HS-27A (cell line): Measurements from ENCODE around the gene HPRT1.
"Not testable (repeated sequence)": the region's sequence is repeated elsewhere in the genome, so short reads cannot be mapped to it uniquely, and the experiment has no call there.

Source experiments
- DNase-seq: peaks from one replicate; pipeline ENCODE4 v3.0.0-alpha.2; 2012; ENCODE audit warnings: low read depth, missing footprints

HPRT1 gene, protein sequence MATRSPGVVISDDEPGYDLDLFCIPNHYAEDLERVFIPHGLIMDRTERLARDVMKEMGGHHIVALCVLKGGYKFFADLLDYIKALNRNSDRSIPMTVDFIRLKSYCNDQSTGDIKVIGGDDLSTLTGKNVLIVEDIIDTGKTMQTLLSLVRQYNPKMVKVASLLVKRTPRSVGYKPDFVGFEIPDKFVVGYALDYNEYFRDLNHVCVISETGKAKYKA

DNA sequence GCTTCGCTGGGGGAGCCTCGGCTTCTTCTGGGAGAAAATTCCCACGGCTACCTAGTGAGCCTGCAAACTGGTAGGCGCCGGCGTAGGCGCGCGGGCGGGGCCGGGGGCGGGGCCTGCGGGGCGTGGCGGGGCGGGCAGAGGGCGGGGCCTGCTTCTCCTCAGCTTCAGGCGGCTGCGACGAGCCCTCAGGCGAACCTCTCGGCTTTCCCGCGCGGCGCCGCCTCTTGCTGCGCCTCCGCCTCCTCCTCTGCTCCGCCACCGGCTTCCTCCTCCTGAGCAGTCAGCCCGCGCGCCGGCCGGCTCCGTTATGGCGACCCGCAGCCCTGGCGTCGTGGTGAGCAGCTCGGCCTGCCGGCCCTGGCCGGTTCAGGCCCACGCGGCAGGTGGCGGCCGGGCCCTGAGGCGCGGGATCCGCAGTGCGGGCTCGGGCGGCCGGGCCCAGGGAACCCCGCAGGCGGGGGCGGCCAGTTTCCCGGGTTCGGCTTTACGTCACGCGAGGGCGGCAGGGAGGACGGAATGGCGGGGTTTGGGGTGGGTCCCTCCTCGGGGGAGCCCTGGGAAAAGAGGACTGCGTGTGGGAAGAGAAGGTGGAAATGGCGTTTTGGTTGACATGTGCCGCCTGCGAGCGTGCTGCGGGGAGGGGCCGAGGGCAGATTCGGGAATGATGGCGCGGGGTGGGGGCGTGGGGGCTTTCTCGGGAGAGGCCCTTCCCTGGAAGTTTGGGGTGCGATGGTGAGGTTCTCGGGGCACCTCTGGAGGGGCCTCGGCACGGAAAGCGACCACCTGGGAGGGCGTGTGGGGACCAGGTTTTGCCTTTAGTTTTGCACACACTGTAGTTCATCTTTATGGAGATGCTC lies at the start of gene HPRT1:
Gene HPRT1 (plus strand): TSS at position 161 of the 857 bp plus-strand sequence. CDS start 147 bp downstream, at position 308.
- no peak for DNase-seq

DNA sequence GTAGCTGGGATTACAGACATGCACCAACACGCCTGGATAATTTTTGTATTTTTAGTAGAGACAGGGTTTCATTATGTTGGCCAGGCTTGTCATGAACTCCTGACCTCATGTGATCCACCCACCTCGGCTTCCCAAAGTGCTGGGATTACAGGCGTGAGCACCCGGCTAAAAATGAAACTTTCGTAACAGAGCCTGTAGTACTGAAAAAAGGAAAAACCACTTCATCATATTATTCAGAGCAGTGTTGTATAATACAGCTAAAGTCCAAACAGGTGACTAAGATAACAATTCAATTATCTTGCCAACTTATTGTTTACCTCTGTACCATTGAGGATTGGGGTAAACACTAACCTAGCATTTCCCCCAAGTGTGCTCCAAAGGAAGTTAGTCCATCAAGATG lies 43.9 kb upstream of the HPRT1 start:
- DNase-seq = no peak

DNA sequence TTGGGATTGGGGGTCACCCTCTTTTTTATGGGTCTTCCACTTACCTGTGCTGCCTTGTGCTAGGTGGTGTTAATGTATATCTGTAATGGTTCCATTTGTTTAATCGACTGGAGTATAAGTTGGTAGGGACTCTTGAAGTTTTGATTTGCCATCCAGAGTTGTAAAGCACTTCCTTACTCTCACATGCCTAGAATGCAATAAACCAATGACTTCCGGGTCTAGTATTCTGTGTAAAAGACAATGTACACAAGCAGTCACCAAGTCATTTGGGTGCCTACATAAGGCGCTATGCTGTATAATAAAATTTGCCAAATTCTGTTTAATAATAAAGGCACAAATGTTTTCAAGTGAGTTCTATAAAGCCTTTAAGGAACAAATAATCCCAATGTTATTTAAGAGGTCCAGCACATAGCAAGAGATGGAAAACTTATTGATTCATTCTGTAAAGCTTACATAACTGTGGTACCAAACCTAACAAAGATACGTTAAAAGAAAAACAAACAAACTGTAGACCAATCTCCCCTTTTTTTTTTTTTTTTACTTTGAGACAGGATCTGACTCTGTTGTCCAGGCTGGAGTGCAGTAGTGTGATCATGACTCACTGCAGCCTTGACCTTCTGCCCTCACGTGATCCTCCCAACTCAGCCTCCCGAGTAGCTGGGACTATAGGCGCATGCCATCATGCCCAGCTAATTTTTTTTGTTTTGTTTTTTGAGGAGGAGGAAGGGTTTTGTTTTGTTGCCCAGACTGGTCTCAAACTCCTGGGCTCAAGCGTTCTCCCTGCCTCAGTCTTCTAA lies 41.5 kb upstream of the HPRT1 start:
- no peak for DNase-seq

DNA sequence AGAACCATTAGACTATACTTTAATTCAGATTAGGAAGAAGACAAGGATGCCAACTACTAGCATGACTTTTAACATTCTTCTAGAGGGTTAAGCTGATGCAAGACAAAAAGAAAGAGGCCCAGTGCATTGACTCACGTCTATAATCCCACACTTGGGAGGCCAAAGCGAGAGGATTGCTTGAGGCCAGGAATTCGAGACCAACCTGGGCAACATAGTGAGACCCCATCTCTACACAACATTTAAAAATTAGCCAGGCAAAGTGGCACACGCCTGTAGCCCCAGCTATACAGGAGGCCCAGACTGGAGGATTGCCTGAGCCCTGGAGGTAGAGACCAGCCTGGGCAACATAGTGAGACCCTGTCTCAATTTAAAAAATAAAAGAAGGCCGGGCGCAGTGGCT lies 40.2 kb upstream of the HPRT1 start:
- DNase-seq = no peak

DNA sequence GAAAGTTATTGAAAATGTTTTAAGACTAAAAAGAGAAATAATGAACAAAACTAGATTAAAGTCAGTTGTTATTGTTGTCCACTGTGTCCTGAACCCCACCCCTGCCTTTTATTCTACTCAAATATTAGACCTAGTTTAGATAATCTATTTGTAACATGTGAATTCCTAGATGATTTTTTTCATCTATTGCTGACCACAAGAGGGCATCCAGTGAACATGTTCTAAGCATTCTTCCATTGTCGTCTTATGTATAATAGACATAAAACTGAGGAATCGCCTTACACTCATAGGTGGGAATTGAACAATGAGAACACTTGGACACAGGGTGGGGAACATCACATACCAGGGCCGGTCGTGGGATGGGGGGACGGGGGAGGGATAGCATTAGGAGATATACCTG lies 36.4 kb upstream of the HPRT1 start:
- DNase-seq = no peak

DNA sequence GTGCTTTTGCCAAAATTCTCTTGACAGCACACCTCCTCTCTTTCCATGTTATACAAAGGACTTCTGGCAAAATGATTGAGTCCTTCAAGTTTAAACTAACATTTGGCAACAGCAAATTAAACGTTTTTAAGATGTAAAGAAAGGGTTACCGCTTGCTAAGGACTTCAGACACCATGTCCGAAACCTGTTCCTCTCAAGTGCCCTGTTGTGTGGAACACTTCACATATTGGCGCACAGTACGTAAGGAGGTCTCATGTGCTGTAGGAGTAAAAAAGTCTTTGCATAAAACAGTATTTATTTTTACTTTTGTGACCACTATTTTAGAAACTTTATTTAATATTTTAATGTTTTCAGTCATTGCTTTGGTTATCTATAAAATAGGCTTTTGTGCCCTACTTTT lies 33.7 kb upstream of the HPRT1 start:
- DNase-seq = no peak

DNA sequence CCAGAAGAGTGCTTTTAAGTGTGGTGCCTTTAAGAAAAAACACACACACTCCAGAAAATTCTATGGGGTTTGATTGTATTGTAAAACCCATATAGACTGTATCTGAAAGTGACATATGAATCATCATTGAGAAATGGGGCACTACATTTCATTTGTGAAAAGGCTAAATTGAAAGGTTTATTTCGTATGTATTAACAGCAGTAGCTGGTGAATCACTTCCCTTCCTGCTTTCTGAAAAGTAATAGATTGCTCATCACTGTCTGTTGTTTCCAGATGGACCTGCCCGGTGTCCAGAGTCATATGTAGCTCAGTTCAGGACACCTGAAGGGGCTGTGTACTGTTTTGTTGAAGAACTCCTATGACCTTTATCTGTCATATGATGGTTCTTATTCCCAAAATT lies 28.1 kb upstream of the HPRT1 start:
- no peak for DNase-seq

DNA sequence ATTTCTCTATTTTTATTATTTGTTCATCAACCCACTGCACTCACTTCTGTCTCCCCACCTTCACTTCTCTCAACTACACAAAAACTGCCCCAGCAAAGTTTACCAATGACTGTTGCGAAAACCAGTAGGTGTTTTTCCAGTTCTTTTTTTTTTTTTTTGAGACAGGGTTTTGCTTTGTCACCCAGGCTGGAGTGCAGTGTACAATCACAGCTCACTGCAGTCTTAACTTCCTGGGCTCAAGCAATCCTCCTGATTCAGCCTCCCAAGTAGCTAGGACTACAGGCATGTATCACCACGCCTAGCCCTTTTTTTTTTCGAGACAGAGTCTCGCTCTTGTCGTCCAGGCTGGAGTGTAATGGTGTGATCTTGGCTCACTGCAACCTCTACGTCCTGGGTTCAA lies 24.1 kb upstream of the HPRT1 start:
- DNase-seq = no peak

DNA sequence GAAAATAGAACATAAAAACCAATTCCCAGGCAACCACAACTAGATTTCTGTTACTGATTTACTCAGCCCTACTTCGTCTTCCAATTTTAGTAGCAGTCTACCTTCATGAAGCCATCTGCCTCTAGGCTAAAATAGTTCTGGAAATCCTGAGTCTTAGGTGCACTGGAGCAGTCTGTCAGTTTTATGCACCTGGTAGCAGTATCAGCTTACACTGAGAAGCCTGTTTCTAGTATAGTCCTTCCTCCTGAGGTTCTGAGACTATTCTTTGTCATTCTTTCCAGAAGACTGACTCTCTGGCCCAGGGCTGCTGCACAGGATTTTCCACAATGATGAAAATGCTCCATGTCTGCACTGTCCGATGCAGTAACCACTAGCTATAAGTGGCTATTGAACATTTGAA lies 16.9 kb upstream of the HPRT1 start:
- DNase-seq = no peak

DNA sequence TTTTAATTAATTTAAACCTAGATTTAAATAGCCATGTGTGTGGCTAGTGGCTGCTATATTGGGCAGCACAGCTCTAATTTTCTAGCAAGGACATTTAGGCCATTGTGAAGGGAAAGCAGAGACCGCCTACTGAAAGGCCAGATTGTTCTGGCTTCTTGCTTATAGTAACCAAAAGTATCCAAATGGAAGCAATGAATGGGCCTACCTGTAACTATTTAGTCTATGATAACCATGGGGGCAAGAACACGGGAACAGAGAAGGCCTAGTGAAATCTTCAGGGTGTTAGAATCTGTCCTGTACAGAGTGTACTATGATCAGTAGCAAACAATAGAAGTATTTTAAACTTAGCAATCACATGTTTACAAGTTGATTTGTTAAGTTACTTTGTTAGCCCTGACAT lies 16.5 kb upstream of the HPRT1 start:
- no peak for DNase-seq

DNA sequence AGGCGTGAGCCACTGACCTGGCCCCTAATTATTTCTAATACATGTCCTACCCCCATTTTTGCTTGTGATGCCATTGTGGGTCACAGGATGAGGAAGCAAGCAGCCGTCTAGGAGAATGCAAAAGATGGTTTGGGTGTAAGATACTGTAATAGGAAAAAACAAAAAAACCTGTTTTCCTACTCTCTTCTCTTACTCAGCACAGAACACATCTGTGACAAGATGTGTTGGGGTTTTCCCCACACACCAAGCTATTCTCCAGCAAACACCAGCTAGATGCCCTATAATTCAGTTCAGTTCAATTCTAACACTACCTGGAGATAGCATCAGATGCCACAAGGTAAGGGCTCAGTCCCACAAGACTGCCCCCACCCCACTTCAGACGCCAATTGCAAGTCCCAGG lies 15.3 kb upstream of the HPRT1 start:
- DNase-seq = no peak

DNA sequence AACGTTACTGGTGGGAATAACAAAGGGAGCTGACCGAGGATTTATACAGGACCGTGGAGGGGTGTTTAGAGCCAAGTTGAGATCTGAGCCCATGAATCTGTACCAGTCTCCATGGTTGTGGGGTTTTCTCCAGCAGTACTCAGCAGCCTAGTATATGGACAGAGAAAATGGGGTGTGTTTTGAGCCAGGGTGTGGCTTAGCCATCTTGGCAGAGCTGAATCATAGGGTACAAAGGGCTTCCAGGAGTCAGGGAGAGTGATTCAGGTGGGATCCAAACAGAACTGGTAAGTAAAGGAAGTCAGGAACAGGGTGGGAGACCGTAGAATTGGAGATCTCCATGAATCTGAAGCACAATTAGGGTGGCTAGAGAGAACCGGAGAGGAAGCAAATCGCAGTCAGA lies 7.4 kb upstream of the HPRT1 start:
- no peak for DNase-seq

DNA sequence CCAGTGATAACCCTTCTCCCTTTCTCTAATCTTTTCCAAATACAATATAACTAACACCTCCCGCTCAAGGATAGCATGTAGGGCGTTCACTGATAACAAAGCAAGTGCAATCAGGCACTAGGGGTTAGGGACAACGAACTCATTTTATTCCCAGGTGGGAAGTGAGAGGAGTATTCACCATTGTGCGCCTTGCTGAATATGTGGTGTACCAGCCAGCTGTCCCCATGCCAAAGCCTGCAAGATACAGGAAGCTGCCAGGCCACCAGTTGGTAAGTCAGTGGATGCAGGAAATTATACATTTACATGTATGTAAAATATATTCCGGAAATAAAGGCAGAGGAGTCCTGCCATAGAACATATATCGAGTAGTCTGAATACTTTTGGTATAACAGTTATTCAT lies 6.3 kb upstream of the HPRT1 start:
- DNase-seq = no peak

DNA sequence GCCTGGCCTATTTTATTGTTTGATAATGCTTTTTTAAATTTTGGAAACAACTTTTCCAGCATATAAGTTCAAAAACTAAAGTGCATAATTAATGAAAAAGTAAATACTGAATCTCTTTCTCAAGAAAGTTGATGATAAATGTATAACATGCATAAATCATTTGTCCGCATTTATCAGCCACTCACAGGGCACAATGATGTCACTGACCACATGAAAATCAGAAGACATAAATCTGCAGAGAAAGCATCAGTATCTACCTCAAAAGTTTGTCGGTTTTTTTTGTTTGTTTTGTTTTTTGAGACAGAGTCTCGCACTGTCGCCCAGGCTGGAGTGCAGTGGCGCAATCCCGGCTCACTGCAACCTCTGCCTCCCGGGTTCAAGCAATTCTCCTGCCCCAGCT lies 5.5 kb upstream of the HPRT1 start:
- DNase-seq = no peak

DNA sequence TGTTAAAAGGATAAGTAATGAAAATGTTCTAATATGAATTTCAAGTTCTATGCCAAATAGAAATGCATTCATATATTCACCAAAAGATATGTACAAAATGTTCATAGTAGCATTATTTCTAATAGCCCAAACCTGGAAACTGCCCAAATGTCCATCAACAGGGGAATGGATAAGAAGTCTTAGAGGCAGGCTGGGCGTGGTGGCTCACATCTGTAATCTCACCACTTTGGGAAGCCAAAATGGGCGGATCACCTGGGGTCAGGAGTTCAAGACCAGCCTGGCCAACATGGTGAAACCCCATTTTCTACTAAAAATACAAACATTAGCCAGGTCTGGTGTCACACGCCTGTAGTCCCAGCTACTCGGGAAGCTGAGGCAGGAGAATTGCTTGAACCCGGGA lies 2.3 kb upstream of the HPRT1 start:
- no peak for DNase-seq

DNA sequence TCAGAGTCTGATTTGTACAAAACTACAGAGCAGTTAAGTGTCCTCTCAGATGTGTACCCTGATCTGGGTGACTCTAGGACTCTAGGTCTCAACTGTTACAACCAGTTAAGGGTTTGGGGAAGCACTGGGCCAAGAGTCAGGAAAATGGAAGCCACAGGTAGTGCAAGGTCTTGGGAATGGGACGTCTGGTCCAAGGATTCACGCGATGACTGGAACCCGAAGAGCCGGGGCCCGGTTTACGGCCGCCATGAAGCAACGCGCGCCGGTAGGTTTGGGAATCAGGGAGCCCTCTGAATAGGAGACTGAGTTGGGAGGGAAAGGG lies 321 bp upstream of the HPRT1 start:
- DNase-seq = no peak

DNA sequence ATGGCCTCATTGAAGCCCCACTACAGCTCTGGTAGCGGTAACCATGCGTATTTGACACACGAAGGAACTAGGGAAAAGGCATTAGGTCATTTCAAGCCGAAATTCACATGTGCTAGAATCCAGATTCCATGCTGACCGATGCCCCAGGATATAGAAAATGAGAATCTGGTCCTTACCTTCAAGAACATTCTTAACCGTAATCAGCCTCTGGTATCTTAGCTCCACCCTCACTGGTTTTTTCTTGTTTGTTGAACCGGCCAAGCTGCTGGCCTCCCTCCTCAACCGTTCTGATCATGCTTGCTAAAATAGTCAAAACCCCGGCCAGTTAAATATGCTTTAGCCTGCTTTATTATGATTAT lies 876 bp downstream of the HPRT1 start:
- no peak for DNase-seq

DNA sequence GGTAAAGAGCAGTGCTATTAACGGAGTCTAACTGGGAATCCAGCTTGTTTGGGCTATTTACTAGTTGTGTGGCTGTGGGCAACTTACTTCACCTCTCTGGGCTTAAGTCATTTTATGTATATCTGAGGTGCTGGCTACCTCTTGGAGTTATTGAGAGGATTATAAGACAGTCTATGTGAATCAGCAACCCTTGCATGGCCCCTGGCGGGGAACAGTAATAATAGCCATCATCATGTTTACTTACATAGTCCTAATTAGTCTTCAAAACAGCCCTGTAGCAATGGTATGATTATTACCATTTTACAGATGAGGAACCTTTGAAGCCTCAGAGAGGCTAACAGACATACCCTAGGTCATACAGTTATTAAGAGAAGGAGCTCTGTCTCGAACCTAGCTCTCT lies 1.5 kb downstream of the HPRT1 start:
- no peak for DNase-seq

DNA sequence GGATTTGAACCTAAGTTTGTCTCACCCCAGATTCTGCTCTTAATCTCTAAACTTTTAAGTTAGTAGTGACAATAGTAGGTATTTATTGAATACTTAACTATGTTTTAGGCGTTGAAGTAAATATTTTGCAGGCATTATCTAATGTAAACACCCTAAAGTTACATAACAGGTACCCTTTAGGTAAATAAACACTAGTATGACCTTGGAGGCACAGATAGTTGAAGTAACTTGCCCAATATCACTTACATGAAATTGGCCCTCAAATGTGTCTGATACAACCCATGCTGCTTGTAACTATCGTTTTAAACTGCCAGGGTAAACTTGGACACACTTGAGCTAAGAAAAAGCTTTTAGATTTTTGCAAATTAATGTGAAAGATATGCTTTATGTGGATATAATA lies 3.0 kb downstream of the HPRT1 start:
- no peak for DNase-seq

DNA sequence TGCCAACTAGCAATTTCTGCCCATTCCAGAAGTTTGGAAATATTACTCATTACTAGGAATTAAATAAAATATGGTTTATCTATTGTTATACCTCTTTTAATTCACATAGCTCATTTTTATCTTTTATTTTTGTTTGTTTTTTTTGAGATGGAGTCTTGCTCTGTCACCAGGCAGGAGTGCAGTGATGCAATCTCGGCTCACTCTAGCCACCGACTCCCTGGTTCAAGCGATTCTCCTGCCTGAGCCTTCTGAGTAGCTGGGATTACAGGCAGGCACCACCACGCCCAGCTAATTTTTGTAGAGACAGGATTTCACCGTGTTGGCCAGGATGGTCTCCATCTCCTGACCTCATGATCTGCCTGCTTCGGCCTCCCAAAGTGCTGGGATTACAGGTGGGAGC lies 4.5 kb downstream of the HPRT1 start:
- DNase-seq = not testable (repeated sequence)

DNA sequence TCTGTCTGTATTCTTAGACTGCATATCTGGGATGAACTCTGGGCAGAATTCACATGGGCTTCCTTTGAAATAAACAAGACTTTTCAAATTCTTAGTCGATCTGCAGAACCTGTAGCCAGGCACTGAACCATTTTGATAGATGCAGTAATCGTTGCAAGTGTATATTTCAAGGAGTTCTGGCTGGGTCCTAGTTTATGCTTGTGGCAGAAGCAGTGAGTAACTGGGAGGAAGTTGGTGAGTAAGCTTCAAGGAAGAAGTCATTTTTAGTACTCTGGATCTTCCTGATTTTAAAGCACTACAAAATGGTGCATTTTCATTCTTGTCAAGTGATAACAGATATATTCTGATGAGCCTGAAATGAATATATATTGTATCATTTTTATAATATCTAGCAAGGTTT lies 9.5 kb downstream of the HPRT1 start:
- DNase-seq = no peak

DNA sequence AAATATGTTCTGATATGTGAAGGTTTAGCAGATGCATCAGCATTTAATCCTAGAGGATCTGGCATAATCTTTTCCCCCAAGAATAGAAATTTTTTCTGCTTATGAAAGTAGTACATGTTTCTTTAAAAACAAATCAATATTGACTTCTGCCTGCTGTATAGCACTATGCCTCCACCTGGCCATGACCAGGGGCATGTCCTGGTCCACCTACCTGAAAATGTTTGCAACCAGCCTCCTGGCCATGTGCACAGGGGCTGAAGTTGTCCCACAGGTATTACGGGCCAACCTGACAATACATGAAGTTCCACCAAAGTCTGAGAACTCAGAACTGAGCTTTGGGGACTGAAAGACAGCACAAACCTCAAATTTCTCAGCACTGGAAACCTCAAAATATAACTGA lies 10.0 kb downstream of the HPRT1 start:
- no peak for DNase-seq

DNA sequence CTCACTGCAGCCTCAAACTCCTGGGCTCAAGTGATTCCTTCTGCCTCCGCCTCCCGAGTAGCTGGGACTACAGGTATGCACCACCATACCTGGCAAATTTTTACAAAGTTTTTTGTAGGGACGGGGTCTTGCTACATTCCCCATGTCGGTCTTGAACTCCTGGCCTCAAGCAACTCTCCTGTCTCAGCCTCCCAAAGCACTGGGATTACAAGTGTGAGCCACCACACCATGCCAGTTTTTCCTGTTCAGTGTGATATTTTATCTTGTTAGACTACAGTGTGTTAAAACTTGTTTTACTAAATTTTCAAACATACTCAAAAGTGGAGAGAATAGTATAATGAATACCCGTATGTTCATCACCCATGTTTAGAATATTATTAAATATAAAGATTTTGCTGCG lies 12.1 kb downstream of the HPRT1 start:
- DNase-seq = no peak
